WERI-Rb-1 (cell line): Measurements from ENCODE around the gene POLDIP3.
A peak's percentile ranks its signal among the peaks of the same experiment; 100 is the strongest.

Experiments
- DNase-seq: peaks from one replicate; pipeline ENCODE4 v3.0.0-alpha.2; 2020
- H3K27ac ChIP-seq: fragments of 250-450 bp; sonication (Bioruptor Pico); 2 replicates; pipeline ENCODE4 v1.5.1; 2020; ENCODE audit warnings: mild to moderate bottlenecking, moderate library complexity
- H3K27me3 ChIP-seq: fragments of 250-450 bp; sonication (Bioruptor Pico); 2 replicates; pipeline ENCODE4 v1.5.1; 2021; ENCODE audit warnings: mild to moderate bottlenecking, low read depth, moderate library complexity; ENCODE audit not compliant: insufficient read depth, severe bottlenecking
- H3K36me3 ChIP-seq: fragments of 250-450 bp; sonication (Bioruptor Pico); 2 replicates; pipeline ENCODE4 v1.5.1; 2020; ENCODE audit warnings: mild to moderate bottlenecking, moderate library complexity
- H3K4me3 ChIP-seq: 2 replicates; pipeline ENCODE4 v1.5.1; 2011; ENCODE audit warnings: low read depth, mild to moderate bottlenecking, control low read depth, low read length
- H3K9me3 ChIP-seq: fragments of 250-450 bp; sonication (Bioruptor Pico); 2 replicates; pipeline ENCODE4 v1.5.1; 2021; ENCODE audit warnings: mild to moderate bottlenecking, moderate library complexity; ENCODE audit not compliant: severe bottlenecking
- CTCF ChIP-seq: IDR thresholded peaks from 2 replicates; pipeline ENCODE4 v1.5.1; 2011; ENCODE audit warnings: low read depth, mild to moderate bottlenecking, control low read depth, inconsistent platforms, low read length

Gene POLDIP3

GRCh38 chr22:42653999-42654398 lies 39.3 kb upstream of the POLDIP3 start:
- H3K27ac ChIP-seq = no peak overlapping the region

GRCh38 chr22:42651134-42651533 lies 36.5 kb upstream of the POLDIP3 start:
- no peak for TF ChIP-seq CTCF
- no peak overlapping the region for H3K4me3 ChIP-seq
- H3K9me3 ChIP-seq = no peaks in the 10 kb centered on the region
- DNase-seq = no peak
- no peaks in the 10 kb centered on the region; the same call in 1 of the 2 replicates for H3K36me3 ChIP-seq
- no peak overlapping the region for H3K27ac ChIP-seq
- no peaks in the 10 kb centered on the region for H3K27me3 ChIP-seq

More at GRCh38 chr22:42653999-42654398, 39.3 kb upstream of the POLDIP3 start:
- no peaks in the 10 kb centered on the region for H3K9me3 ChIP-seq
- no peaks in the 10 kb centered on the region for H3K36me3 ChIP-seq
- no peak overlapping the region for H3K4me3 ChIP-seq
- TF ChIP-seq CTCF = no peak
- H3K27me3 ChIP-seq = no peaks in the 10 kb centered on the region
- DNase-seq = no peak

GRCh38 chr22:42649246-42650099 lies 34.8 kb upstream of the POLDIP3 start, which contains the start of gene CYB5R3:
TSS of gene CYB5R3 (minus strand) at chr22:42649392. CDS start at chr22:42649315, 77 bp downstream.
- Histone ChIP-seq H3K9me3 (no peaks in the 10 kb centered on the region), H3K36me3 (no peaks in the 10 kb centered on the region; the same call in 1 of the 2 replicates), H3K4me3 (peak within 1 kb of the TSS; percentile 65), H3K27me3 (no peaks in the 10 kb centered on the region), H3K27ac (peak within 1 kb of the TSS; percentile 73)
- peak; percentile 85 for DNase-seq
- TF ChIP-seq CTCF = no peak

GRCh38 chr22:42648368-42649245 lies 33.9 kb upstream of the POLDIP3 start:
- peak; percentile 35 for DNase-seq
- Histone ChIP-seq H3K27ac (peak overlapping the region; percentile 54), H3K4me3 (peak overlapping the region; percentile 65), H3K9me3 (no peaks in the 10 kb centered on the region), H3K36me3 (no peaks in the 10 kb centered on the region; the same call in 1 of the 2 replicates), H3K27me3 (no peaks in the 10 kb centered on the region)
- TF ChIP-seq CTCF = no peak

GRCh38 chr22:42648017-42648367 lies 33.3 kb upstream of the POLDIP3 start:
- TF ChIP-seq CTCF = no peak
- no peaks in the 10 kb centered on the region for H3K9me3 ChIP-seq
- no peaks in the 10 kb centered on the region for H3K27me3 ChIP-seq
- H3K4me3 ChIP-seq = no peak overlapping the region
- no peaks in the 10 kb centered on the region; the same call in 1 of the 2 replicates for H3K36me3 ChIP-seq
- H3K27ac ChIP-seq = no peak overlapping the region
- no peak for DNase-seq
